BE2C (cell line): ENCODE measurements around the gene MLPH.

Experiments used
- DNase-seq: peaks from one replicate; pipeline ENCODE4 v3.0.0-alpha.2; 2020
- H3K27me3 ChIP-seq: fragments of 250-450 bp; sonication (Bioruptor Pico); 2 replicates; pipeline ENCODE4 v1.5.1; 2020; ENCODE audit warnings: mild to moderate bottlenecking
- H3K36me3 ChIP-seq: fragments of 250-450 bp; sonication (Bioruptor Pico); 2 replicates; pipeline ENCODE4 v1.5.1; 2020; ENCODE audit warnings: mild to moderate bottlenecking
- H3K4me1 ChIP-seq: fragments of 250-450 bp; sonication (Bioruptor Pico); 2 replicates; pipeline ENCODE4 v1.5.1; 2020
- H3K4me3 ChIP-seq: 2 replicates; pipeline ENCODE4 v1.5.1; 2011; ENCODE audit warnings: low read depth, low read length
- H3K9me3 ChIP-seq: fragments of 250-450 bp; sonication (Bioruptor Pico); 2 replicates; pipeline ENCODE4 v1.5.1; 2020
- TF ChIP-seq, protein P1 (sequence below): IDR thresholded peaks from 2 replicates; pipeline ENCODE4 v1.5.1; 2012; ENCODE audit warnings: mild to moderate bottlenecking, low read depth, low read length

MLPH gene

DNA sequence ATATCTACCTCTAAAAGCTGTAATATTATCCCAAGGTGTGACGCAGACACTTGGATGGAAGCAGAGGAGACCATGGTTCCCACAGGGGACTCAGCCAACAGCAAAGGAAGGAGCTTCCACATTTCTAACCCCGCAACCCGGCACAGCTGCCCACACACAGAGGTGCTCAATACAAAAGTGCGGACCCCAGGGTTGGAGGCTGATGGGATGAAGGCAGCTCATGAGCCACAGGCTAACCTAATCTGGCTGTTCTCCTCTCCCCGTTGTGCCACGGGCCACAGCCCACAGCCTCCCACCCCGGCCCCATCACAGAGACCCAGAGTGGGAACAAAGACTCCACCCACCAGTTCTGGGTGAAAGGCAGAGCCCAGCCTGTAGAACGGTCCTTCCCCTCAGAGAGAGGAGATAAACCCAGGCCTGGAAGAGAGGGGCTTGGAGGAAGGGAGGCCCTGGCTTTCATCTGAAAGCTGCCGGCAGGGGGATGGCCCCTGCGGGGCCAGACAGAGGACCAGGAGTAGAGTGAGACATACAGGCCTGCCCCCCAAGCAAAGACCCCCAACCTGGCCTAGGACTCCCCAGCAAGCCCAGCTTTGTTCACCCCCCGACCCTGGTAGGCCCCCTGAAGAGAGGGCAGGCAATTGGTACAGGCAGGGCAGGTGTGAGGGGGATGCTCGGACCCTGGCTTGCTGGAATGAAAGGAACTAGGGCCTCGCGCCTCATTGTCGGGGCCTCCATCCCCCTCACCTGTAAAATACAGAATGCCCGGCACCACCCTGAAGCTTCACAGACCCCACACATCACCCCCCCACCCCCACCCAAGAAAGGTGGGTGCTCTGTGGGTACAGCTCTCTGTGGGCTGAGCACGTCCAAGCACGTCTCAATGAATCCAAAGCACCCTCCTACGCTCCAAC lies 96.6 kb downstream of the MLPH start:
- DNase-seq, result no peak
- Histone ChIP-seq H3K4me1 (0 out of 2 replicates have a peak, but pooled peaks cover 4% of the 10 kb centered on the region), H3K27me3 (no peaks in the 10 kb centered on the region), H3K36me3 (no peaks in the 10 kb centered on the region), H3K4me3 (no peak overlapping the region), H3K9me3 (no peaks in the 10 kb centered on the region)
- TF ChIP-seq, protein P1, sequence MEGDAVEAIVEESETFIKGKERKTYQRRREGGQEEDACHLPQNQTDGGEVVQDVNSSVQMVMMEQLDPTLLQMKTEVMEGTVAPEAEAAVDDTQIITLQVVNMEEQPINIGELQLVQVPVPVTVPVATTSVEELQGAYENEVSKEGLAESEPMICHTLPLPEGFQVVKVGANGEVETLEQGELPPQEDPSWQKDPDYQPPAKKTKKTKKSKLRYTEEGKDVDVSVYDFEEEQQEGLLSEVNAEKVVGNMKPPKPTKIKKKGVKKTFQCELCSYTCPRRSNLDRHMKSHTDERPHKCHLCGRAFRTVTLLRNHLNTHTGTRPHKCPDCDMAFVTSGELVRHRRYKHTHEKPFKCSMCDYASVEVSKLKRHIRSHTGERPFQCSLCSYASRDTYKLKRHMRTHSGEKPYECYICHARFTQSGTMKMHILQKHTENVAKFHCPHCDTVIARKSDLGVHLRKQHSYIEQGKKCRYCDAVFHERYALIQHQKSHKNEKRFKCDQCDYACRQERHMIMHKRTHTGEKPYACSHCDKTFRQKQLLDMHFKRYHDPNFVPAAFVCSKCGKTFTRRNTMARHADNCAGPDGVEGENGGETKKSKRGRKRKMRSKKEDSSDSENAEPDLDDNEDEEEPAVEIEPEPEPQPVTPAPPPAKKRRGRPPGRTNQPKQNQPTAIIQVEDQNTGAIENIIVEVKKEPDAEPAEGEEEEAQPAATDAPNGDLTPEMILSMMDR, result 0 out of 2 replicates have a peak, but pooled peaks have one; percentile 3

DNA sequence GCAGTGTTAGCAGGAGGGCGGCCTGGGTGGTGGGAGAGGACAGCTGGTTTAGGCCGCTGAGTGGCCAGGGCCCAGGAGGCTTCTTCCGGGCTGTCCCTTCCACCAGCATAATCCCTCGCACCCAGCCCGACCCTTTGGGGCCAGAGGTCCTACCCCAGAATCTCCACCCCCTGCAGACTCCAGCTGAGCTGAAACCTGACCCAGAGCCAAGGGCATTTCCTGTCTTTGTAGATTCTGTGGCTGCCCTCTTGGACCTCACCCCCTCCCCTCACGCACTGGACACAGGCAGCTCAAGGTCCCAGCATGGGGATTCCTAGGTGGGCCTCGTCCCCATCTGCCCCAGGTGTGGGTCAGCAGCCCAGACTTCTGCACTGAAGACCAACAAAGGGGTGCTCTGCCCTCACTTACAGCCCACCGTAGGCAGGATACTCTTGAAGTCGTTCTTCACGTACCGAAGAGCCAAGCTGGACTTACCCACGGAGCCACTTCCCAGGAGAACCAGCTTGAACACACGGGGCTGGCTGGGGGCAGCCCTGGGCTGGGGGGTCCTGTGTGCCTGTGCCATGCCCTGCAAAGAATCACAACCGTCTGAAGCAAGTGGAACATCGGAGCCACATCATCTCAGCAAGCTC lies 98.7 kb downstream of the MLPH start:
- no peak for DNase-seq
- Histone ChIP-seq H3K9me3 (no peaks in the 10 kb centered on the region), H3K36me3 (no peaks in the 10 kb centered on the region), H3K4me1 (0 out of 2 replicates have a peak, but pooled peaks cover 4% of the 10 kb centered on the region), H3K4me3 (no peak overlapping the region), H3K27me3 (no peaks in the 10 kb centered on the region)
- TF ChIP-seq, protein P1, result no peak

DNA sequence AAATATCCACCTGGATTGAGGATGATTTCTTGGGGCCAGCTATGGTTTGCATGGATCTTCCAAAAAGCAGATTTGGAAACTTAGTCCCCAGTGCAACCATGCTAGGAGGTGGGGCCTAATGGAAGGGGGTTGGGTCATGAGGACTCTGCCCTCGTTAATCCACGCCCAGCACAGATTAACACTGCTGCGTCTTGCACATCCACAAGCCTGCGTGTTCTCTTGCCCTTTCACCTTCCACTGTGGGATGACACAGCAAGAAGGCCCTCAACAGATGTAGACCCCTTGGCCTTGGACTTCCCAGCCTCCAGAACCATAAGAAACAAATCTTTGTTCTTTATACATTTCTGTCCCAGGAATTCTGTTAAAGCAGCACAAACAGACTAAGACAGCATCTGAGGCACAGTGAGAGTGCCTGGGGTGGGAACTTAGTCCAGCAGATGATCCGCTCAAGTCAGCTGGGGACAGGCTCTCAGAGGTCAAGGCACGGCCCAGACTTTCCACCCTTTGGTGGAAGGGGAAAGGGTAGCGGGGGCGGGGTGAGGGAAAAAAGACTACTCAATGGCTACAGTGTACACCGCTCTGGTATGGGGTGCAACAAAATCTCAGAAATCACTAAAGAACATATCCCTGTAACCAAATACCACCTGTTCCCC lies 101.1 kb downstream of the MLPH start:
- TF ChIP-seq, protein P1, result no peak
- no peaks in the 10 kb centered on the region for H3K9me3 ChIP-seq
- H3K36me3 ChIP-seq, result no peaks in the 10 kb centered on the region
- H3K4me1 ChIP-seq, result no peaks in the 10 kb centered on the region
- H3K4me3 ChIP-seq, result no peak overlapping the region
- H3K27me3 ChIP-seq, result no peaks in the 10 kb centered on the region
- no peak for DNase-seq

DNA sequence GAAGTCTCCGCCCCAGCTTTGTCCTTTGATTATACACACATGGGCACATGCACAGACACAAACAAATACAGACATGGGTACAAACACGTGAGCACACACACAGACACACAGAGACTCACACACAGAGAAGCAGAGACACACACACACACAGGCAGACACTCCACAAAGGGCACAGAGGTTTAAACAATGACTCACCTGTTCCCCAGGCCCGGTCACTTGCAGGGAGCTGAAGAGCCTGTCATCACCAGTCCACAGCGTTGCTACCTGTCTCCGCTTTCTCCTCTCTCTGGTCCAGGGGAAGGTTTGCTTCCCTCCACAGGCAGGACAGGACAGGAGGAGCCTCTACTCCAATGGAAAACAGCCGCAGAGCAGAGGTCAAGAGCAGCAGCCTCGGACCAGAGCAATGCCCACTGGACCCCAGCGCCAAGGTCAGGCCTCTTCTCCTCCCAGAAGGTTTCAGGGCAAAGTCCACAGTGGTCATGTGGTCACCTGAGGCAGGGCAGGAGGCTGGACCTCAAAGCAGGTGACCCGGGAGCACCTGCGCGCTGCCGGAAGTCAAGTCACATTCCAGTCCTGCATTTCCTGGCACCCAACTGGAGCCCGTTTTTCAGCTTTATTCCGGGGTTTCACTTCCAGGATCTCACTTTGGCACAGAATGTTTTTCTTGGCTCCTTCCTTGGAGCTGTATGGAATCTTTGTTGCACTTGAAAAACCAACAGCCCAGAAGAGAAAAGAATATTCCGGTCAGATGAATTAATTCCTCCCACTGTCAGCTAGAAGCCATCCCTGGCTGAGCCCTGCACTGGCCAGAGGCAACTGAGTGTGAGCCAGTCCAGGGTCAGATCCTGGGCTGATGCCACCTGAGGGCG lies 103.5 kb downstream of the MLPH start, which contains the start of gene RAB17:
Gene RAB17 (minus strand): TSS at position 463 of the 869 bp plus-strand sequence. CDS start 4,580 bp downstream, outside the sequence.
- no peaks in the 10 kb centered on the region for H3K4me1 ChIP-seq
- no peaks in the 10 kb centered on the region for H3K27me3 ChIP-seq
- no peaks in the 10 kb centered on the region for H3K9me3 ChIP-seq
- TF ChIP-seq, protein P1, result no peak
- no peak for DNase-seq
- H3K36me3 ChIP-seq, result no peaks in the 10 kb centered on the region
- H3K4me3 ChIP-seq, result no peak within 1 kb of the TSS

DNA sequence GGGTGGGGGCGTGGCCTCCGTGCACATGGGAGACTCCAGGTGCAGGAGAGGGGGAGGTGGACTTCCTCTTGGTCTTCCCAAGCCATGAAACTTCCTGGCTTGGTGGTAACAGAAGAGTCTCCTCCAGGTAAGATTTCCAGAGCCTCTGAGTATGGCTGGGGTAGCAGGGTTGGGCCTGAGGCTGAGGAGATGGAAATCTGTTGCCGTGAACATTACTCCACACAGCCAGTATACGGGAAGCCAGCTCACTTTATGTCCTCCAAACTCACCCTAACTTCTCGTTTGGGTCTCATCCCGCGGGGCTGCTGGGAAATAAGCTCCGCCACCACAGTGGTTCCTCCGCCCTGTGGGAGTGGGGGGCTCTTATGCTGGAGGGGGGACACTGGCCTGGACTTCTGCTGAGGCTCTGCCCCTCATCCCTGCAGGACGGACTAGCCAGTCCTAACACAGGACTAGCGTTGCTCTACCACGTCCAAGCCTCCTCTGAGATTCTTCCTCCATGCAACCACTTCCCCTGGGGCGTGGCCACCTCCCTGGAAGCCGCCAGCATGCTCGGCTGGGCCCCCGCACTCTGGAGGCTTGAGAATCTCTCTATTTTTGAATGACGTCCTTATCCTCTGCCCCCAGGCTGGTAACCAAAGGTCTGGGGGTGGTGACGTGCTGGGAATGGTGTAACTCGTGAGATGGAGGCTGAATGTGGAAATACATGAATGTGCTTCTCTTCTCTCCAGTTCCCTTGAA lies 104.3 kb downstream of the MLPH start:
- Histone ChIP-seq H3K4me3 (no peak overlapping the region), H3K4me1 (no peaks in the 10 kb centered on the region), H3K36me3 (no peaks in the 10 kb centered on the region), H3K27me3 (no peaks in the 10 kb centered on the region), H3K9me3 (no peaks in the 10 kb centered on the region)
- no peak for DNase-seq
- TF ChIP-seq, protein P1, result no peak
